IMR-90 (cell line): ENCODE results near the gene TFB2M. TPM values are rescaled to one million over a fixed set of nuclear protein-coding genes. Genes with fewer than 3 reads are reported as not detected.

Experiments
- ATAC-seq: fragments of 200-7000 bp; cut with Tn5 transposase; 2 replicates; pipeline ENCODE4 v1.9.1; 2020; ENCODE audit warnings: low read depth, mild to moderate bottlenecking, moderate library complexity
- BruUV-seq: library from RNA; stranded (reverse); fragments of 400-500 nt; replicated peaks from 2 replicates; lab custom pipeline; 2021; lab: Mats Ljungman, UMichigan
- CTCF ChIA-PET: fragments of 300-600 bp; formaldehyde crosslinking; extraction: SDS; loops from one replicate; lab custom pipeline; 2021; ENCODE audit warnings: antibody characterized with exemption; lab: Yijun Ruan, JAX
- POLR2A ChIA-PET: fragments of 300-600 bp; sonication (Branson Sonifier 250); formaldehyde crosslinking; loops from one replicate; lab custom pipeline; 2022; ENCODE audit warnings: antibody characterized with exemption; ENCODE audit not compliant: unreplicated experiment; lab: Charles Lee
- DNase-seq: peaks from one replicate; pipeline ENCODE4 v3.0.0; 2013
- H2AFZ ChIP-seq: replicated peaks from 2 replicates; pipeline ENCODE3; 2013; ENCODE audit warnings: low read length, mild to moderate bottlenecking; ENCODE audit not compliant: poor library complexity
- H2AK5ac ChIP-seq: 2 replicates; pipeline ENCODE4 v1.6.1; 2013; ENCODE audit warnings: low read depth, low read length, inconsistent platforms
- H2AK9ac ChIP-seq: replicated peaks from 2 replicates; pipeline ENCODE3; 2013; ENCODE audit warnings: mild to moderate bottlenecking, low read depth, low read length, moderate library complexity; ENCODE audit not compliant: poor library complexity
- H2BK120ac ChIP-seq: 2 replicates; pipeline ENCODE4 v1.6.1; 2013; ENCODE audit warnings: low read depth, low read length, inconsistent platforms
- H2BK15ac ChIP-seq: 3 replicates; pipeline ENCODE4 v1.6.1; 2013; ENCODE audit warnings: low read depth, low read length, inconsistent platforms
- H2BK20ac ChIP-seq: 2 replicates; pipeline ENCODE4 v1.6.1; 2013; ENCODE audit warnings: low read depth, mild to moderate bottlenecking, inconsistent platforms, low read length, moderate library complexity
- H2BK5ac ChIP-seq: 2 replicates; pipeline ENCODE4 v1.6.1; 2013; ENCODE audit warnings: mild to moderate bottlenecking, low read depth, low read length, inconsistent platforms; ENCODE audit not compliant: poor library complexity, severe bottlenecking
- H3K14ac ChIP-seq: replicated peaks from 2 replicates; pipeline ENCODE4 v1.6.1; 2013; ENCODE audit warnings: low read depth, low read length, inconsistent platforms
- H3K18ac ChIP-seq: 2 replicates; pipeline ENCODE4 v1.6.1; 2013; ENCODE audit warnings: low read depth, low read length, control low read depth
- H3K23ac ChIP-seq: 2 replicates; pipeline ENCODE4 v1.6.1; 2013; ENCODE audit warnings: low read depth, low read length, inconsistent platforms
- H3K27ac ChIP-seq: 2 replicates; pipeline ENCODE4 v1.5.1; 2013; ENCODE audit warnings: mild to moderate bottlenecking, control low read depth, low read length; ENCODE audit not compliant: insufficient read depth
- H3K27me3 ChIP-seq: 2 replicates; pipeline ENCODE4 v1.6.1; 2013; ENCODE audit warnings: low read length; ENCODE audit not compliant: control insufficient read depth, insufficient read depth
- H3K36me3 ChIP-seq: 2 replicates; pipeline ENCODE4 v1.6.1; 2013; ENCODE audit warnings: low read length, mixed read lengths; ENCODE audit not compliant: control insufficient read depth, insufficient read depth
- H3K4ac ChIP-seq: 2 replicates; pipeline ENCODE4 v1.6.1; 2013; ENCODE audit warnings: low read depth, low read length, inconsistent platforms
- H3K4me1 ChIP-seq: 2 replicates; pipeline ENCODE4 v1.6.1; 2013; ENCODE audit warnings: low read length, mixed read lengths; ENCODE audit not compliant: control insufficient read depth, insufficient read depth
- H3K4me2 ChIP-seq: 2 replicates; pipeline ENCODE4 v1.6.1; 2013; ENCODE audit warnings: low read depth, mild to moderate bottlenecking, control low read depth, low read length, moderate library complexity
- H3K4me3 ChIP-seq: 2 replicates; pipeline ENCODE4 v1.5.1; 2013; ENCODE audit warnings: low read depth, mild to moderate bottlenecking, control low read depth, low read length, moderate library complexity; ENCODE audit not compliant: insufficient read depth
- H3K56ac ChIP-seq: 2 replicates; pipeline ENCODE4 v1.6.1; 2013; ENCODE audit warnings: low read length, inconsistent platforms; ENCODE audit not compliant: insufficient read depth; ENCODE audit errors: extremely low read depth
- H3K79me1 ChIP-seq, 2 experiments: 2 replicates each; pipeline ENCODE4 v1.6.1; 2013; ENCODE audit warnings: low read length in 2 of 2, inconsistent platforms in 1 of 2, low read depth in 1 of 2
- H3K9ac ChIP-seq: 2 replicates; pipeline ENCODE4 v1.6.1; 2013; ENCODE audit warnings: low read depth, low read length, control low read depth
- H3K9me1 ChIP-seq: 2 replicates; pipeline ENCODE4 v1.6.1; 2013; ENCODE audit warnings: low read length, inconsistent platforms; ENCODE audit not compliant: insufficient read depth
- H3K9me3 ChIP-seq: 2 replicates; pipeline ENCODE4 v1.6.1; 2013; ENCODE audit warnings: low read length; ENCODE audit not compliant: control insufficient read depth, insufficient read depth
- H4K20me1 ChIP-seq: 2 replicates; pipeline ENCODE4 v1.6.1; 2013; ENCODE audit warnings: low read length, inconsistent platforms; ENCODE audit not compliant: insufficient read depth
- H4K5ac ChIP-seq: 2 replicates; pipeline ENCODE4 v1.6.1; 2013; ENCODE audit warnings: mild to moderate bottlenecking, low read depth, low read length, control low read depth
- H4K8ac ChIP-seq, 2 experiments: 2 replicates each; pipeline ENCODE4 v1.6.1; 2013; ENCODE audit warnings: low read depth in 2 of 2, low read length in 2 of 2, control low read depth in 1 of 2, inconsistent platforms in 1 of 2
- H4K91ac ChIP-seq: 2 replicates; pipeline ENCODE4 v1.6.1; 2013; ENCODE audit warnings: low read depth, low read length, inconsistent platforms; ENCODE audit not compliant: insufficient read depth
- BHLHE40 ChIP-seq: fragments of 150-350 bp; IDR thresholded peaks from 2 replicates; pipeline ENCODE4 v1.6.1; 2016; ENCODE audit warnings: mild to moderate bottlenecking, low read depth, low read length
- CEBPB ChIP-seq: IDR thresholded peaks from 2 replicates; pipeline ENCODE4 v1.6.1; 2012; ENCODE audit warnings: low read depth, low read length, improper control_type of control experiment
- CHD1 ChIP-seq: IDR thresholded peaks from 2 replicates; pipeline ENCODE4 v1.6.1; 2012; ENCODE audit warnings: low read depth, low read length, improper control_type of control experiment
- CTCF ChIP-seq: conservative IDR thresholded peaks from 2 replicates; pipeline ENCODE4 v1.5.1; 2012; ENCODE audit warnings: mild to moderate bottlenecking, low read depth, low read length, improper control_type of control experiment
- ELK1 ChIP-seq: fragments of 150-350 bp; IDR thresholded peaks from 2 replicates; pipeline ENCODE4 v1.6.1; 2016; ENCODE audit warnings: low read depth, mild to moderate bottlenecking, low read length, moderate library complexity, borderline replicate concordance
- FOS ChIP-seq: fragments of 150-350 bp; IDR thresholded peaks from 2 replicates; pipeline ENCODE4 v1.6.1; 2016; ENCODE audit warnings: low read depth, low read length
- MAFK ChIP-seq: IDR thresholded peaks from 2 replicates; pipeline ENCODE4 v1.6.1; 2012; ENCODE audit warnings: low read depth, low read length, improper control_type of control experiment
- MAZ ChIP-seq: IDR thresholded peaks from 2 replicates; pipeline ENCODE4 v1.6.1; 2012; ENCODE audit warnings: low read depth, mild to moderate bottlenecking, low read length, improper control_type of control experiment, moderate library complexity, borderline replicate concordance
- MXI1 ChIP-seq: IDR thresholded peaks from 2 replicates; pipeline ENCODE4 v1.6.1; 2012; ENCODE audit warnings: low read depth, mild to moderate bottlenecking, low read length, moderate library complexity, borderline replicate concordance
- NFE2L2 ChIP-seq: fragments of 150-350 bp; IDR thresholded peaks from 2 replicates; pipeline ENCODE4 v1.6.1; 2016; ENCODE audit warnings: low read depth, mild to moderate bottlenecking, low read length
- POLR2A ChIP-seq: IDR thresholded peaks from 2 replicates; pipeline ENCODE4 v1.6.1; 2012; ENCODE audit warnings: mild to moderate bottlenecking, low read depth, low read length
- RAD21 ChIP-seq: IDR thresholded peaks from 2 replicates; pipeline ENCODE4 v1.6.1; 2012; ENCODE audit warnings: low read length, improper control_type of control experiment
- RCOR1 ChIP-seq: IDR thresholded peaks from 2 replicates; pipeline ENCODE4 v1.6.1; 2012; ENCODE audit warnings: mild to moderate bottlenecking, low read length, improper control_type of control experiment; ENCODE audit not compliant: insufficient replicate concordance
- RFX5 ChIP-seq: IDR thresholded peaks from 2 replicates; pipeline ENCODE4 v1.8.0; 2012; ENCODE audit warnings: low read depth, mild to moderate bottlenecking, low read length, moderate library complexity
- SMC3 ChIP-seq: fragments of 150-350 bp; IDR thresholded peaks from 2 replicates; pipeline ENCODE4 v1.6.1; 2016; ENCODE audit warnings: low read depth, mild to moderate bottlenecking, antibody characterized with exemption, low read length, moderate library complexity
- USF2 ChIP-seq: fragments of 150-350 bp; IDR thresholded peaks from 2 replicates; pipeline ENCODE4 v1.6.1; 2017; ENCODE audit warnings: mild to moderate bottlenecking, antibody characterized with exemption, low read length, low read depth
- WGBS, 2 experiments: methylation state at CpG; one replicate each; pipeline versions ENCODE4 v1.1.5 to v1.1.7; 2013; ENCODE audit warnings: missing lambda C conversion rate in 2 of 2; ENCODE audit not compliant: insufficient read length in 1 of 2; ENCODE audit errors: extremely low coverage in 2 of 2; 5-methylcytosine and 5-hydroxymethylcytosine counted together
- dilution Hi-C: fragments of 300-500 bp; cut with HindIII; formaldehyde crosslinking; loops from one replicate; pipeline ENCODE4 v1.14.3; 2018; ENCODE audit warnings: low sequenced_read_pairs; ENCODE audit not compliant: unreplicated experiment
- in situ Hi-C: fragments of 300-500 bp; cut with MboI; formaldehyde crosslinking; loops from 3 replicates; pipeline ENCODE4 v1.14.3; 2019; ENCODE audit warnings: low sequenced_read_pairs, inconsistent platforms, mixed read lengths
- intact Hi-C: fragments of 100-400 bp; cut with micrococcal nuclease; formaldehyde crosslinking; loops from 2 replicates; pipeline ENCODE4 v1.10.0; 2022
- polyA plus RNA-seq, 3 experiments: library from polyadenylated mRNA; depleted of rRNA; stranded (reverse); fragments of >200 nt; gene quantifications; 2 replicates each; pipeline ENCODE4 v1.2.3, GENCODE V29; 2012; ENCODE audit warnings: low replicate concordance in 1 of 3
- total RNA-seq: library from RNA; depleted of rRNA; stranded (reverse); fragments of >200 nt; gene quantifications from 2 replicates; pipeline ENCODE4 v1.2.3, GENCODE V29; 2012

Gene TFB2M
- total and polyA plus RNA-seq, 2 of the 4 experiments (the other 2 are of a cell fraction): 13.3 to 15.7 TPM

- H4K20me1 ChIP-seq: peaks cover 2% of the 10 kb centered on the region; the same call in 1 of the 2 replicates
- H3K27ac ChIP-seq: no peak overlapping the region
- H3K23ac ChIP-seq: no peak overlapping the region
- H3K4me3 ChIP-seq: no peak overlapping the region
- in situ Hi-C loops (no loop called here), dilution Hi-C loops (no loop called here), intact Hi-C loops (no loop called here)
- 0 out of 2 replicates have a peak, but pooled peaks cover 1% of the 10 kb centered on the region for H3K9me1 ChIP-seq
- H3K27me3 ChIP-seq: no peaks in the 10 kb centered on the region
- H2BK20ac ChIP-seq: no peak overlapping the region
- peak overlapping the region in 1 of 2 experiments; percentile 6; a peak in 1 of 4 replicates for H4K8ac ChIP-seq
- no peaks in the 10 kb centered on the region for H3K9me3 ChIP-seq
- H3K18ac ChIP-seq: no peak overlapping the region
- peak overlapping the region; percentile 65; the same call in 1 of the 2 replicates for H3K4me2 ChIP-seq
- TF ChIP-seq BHLHE40 (no peak), MXI1 (no peak), FOS (no peak), MAZ (no peak), RCOR1 (no peak), MAFK (no peak), ELK1 (no peak), POLR2A (no peak), NFE2L2 (no peak), CEBPB (no peak), RAD21 (no peak), CTCF (no peak), USF2 (no peak), CHD1 (no peak), RFX5 (no peak), SMC3 (no peak)
- H2AFZ ChIP-seq: no peak overlapping the region
- BruUV-seq: no TSS peak
- H3K9ac ChIP-seq: no peak overlapping the region
- peak; percentile 38 for DNase-seq
- no peak overlapping the region for H2AK5ac ChIP-seq
- ATAC-seq: no peak
- CTCF ChIA-PET: interaction anchor here (0.6 kb wide), 1 partner anchor 46 kb away, joined by 3 read pairs; no protein-coding TSS in a partner anchor
- no peak overlapping the region for H2AK9ac ChIP-seq
- peaks cover 11% of the 10 kb centered on the region for H3K4me1 ChIP-seq
- POLR2A ChIA-PET: no interaction called here
- no peaks in the 10 kb centered on the region for H3K36me3 ChIP-seq
- 0 out of 3 replicates have a peak overlapping the region, but pooled peaks have one; percentile 11 for H2BK15ac ChIP-seq
- H3K56ac ChIP-seq: no peak overlapping the region
- H2BK5ac ChIP-seq: peak overlapping the region; percentile 37
- H4K5ac ChIP-seq: no peak overlapping the region
- no peak overlapping the region for H4K91ac ChIP-seq
- H2BK120ac ChIP-seq: no peak overlapping the region
- H3K4ac ChIP-seq: no peak overlapping the region
- no CpG with 5 or more reads among the region's 2 CpGs for WGBS, 2 experiments
- H3K14ac ChIP-seq: no peak overlapping the region
- peaks cover 23 to 60% of the 10 kb centered on the region in 2 experiments for H3K79me1 ChIP-seq
Measured at GRCh38 chr1:246577720-246578106, 11.7 kb upstream of the TFB2M start.
